Inferior parietal cortex (tissue), 1 donor: ENCODE results near the gene TMX4.
"Not testable (repeated sequence)": the region's sequence is repeated elsewhere in the genome, so short reads cannot be mapped to it uniquely, and the experiment has no call there.

Experiments used
- DNase-seq: peaks from one replicate; pipeline ENCODE4 v3.0.0-alpha.2; 2016; ENCODE audit errors: extremely low spot score

The TMX4 gene

GRCh38 chr20:8019246-8019997, at the start of gene TMX4:
Gene TMX4 (minus strand): TSS chr20:8019761. CDS start chr20:8019613, 148 bp downstream.
- DNase-seq, result peak; percentile 85

- DNase-seq, result no peak
These were observed 47.5 kb upstream of the TMX4 start for GRCh38 chr20:8067082-8067481.

- DNase-seq, result no peak
These were observed 47.1 kb upstream of the TMX4 start for GRCh38 chr20:8066662-8067061.

GRCh38 chr20:8065691-8066090, 46.1 kb upstream of the TMX4 start:
- DNase-seq, result no peak

- no peak for DNase-seq
These were observed 43.2 kb upstream of the TMX4 start for GRCh38 chr20:8062756-8063155.

GRCh38 chr20:8061861-8062518, 42.4 kb upstream of the TMX4 start:
- DNase-seq, result peak; percentile 44

GRCh38 chr20:8060977-8061376, 41.4 kb upstream of the TMX4 start:
- no peak for DNase-seq

- DNase-seq, result no peak
These were observed 38.3 kb upstream of the TMX4 start for GRCh38 chr20:8057871-8058270.

- no peak for DNase-seq
These were observed 35.5 kb upstream of the TMX4 start for GRCh38 chr20:8055096-8055495.

- DNase-seq, result no peak
These were observed 30.7 kb upstream of the TMX4 start for GRCh38 chr20:8050157-8050837.

GRCh38 chr20:8049310-8049709, 29.7 kb upstream of the TMX4 start:
- DNase-seq, result no peak

- no peak for DNase-seq
These were observed 26.4 kb upstream of the TMX4 start for GRCh38 chr20:8045946-8046345.

GRCh38 chr20:8043687-8044282, 24.2 kb upstream of the TMX4 start:
- peak; percentile 83 for DNase-seq

- DNase-seq, result no peak
These were observed 19.5 kb upstream of the TMX4 start for GRCh38 chr20:8039042-8039441.

- DNase-seq, result no peak
These were observed 17.2 kb upstream of the TMX4 start for GRCh38 chr20:8036771-8037170.

- no peak for DNase-seq
These were observed 13.7 kb upstream of the TMX4 start for GRCh38 chr20:8033151-8033841.

GRCh38 chr20:8032499-8032898, 12.9 kb upstream of the TMX4 start:
- DNase-seq, result no peak

GRCh38 chr20:8031539-8031938, 12.0 kb upstream of the TMX4 start:
- not testable (repeated sequence) for DNase-seq

- DNase-seq, result no peak
These were observed 2.1 kb upstream of the TMX4 start for GRCh38 chr20:8021541-8022269.

GRCh38 chr20:8020314-8021079, 936 bp upstream of the TMX4 start:
- no peak for DNase-seq

- no peak for DNase-seq
These were observed 362 bp upstream of the TMX4 start for GRCh38 chr20:8019998-8020247.
